Prostate gland (tissue), 2 donors: ENCODE data around the gene MRPL51. TPM values are rescaled to one million over a fixed set of nuclear protein-coding genes. Genes with fewer than 3 reads are reported as not detected.
"Not testable (repeated sequence)": the region's sequence is repeated elsewhere in the genome, so short reads cannot be mapped to it uniquely, and the experiment has no call there.

Experiments used
- DNase-seq: peaks from one replicate; pipeline ENCODE4 v3.0.0-alpha.2; 2019; ENCODE audit warnings: low spot score
- H3K27ac ChIP-seq, 2 donors: fragments of 200-600 bp; sonication (generic); 2 replicates each; pipeline ENCODE4 v1.5.1; 2017 to 2019
- H3K27me3 ChIP-seq: fragments of 200-600 bp; sonication (generic); replicated peaks from 2 replicates; pipeline ENCODE4 v1.5.1; 2019; ENCODE audit not compliant: insufficient read depth
- H3K36me3 ChIP-seq, 2 donors: fragments of 200-600 bp; sonication (generic); 1 replicate in 1 of 2; 2 replicates in 1 of 2; pipeline versions ENCODE4 v1.5.1 to v1.8.1; 2017 to 2019
- H3K4me1 ChIP-seq: fragments of 200-600 bp; sonication (generic); replicated peaks from 2 replicates; pipeline ENCODE4 v1.5.1; 2019
- H3K4me3 ChIP-seq, 2 donors: fragments of 200-600 bp; sonication (generic); 2 replicates each; pipeline ENCODE4 v1.5.1; 2017 to 2019
- H3K9me3 ChIP-seq: fragments of 200-600 bp; sonication (generic); 2 replicates; pipeline ENCODE4 v1.5.1; 2017
- CTCF ChIP-seq, 4 experiments: fragments of 200-600 bp in 2 of 4; fragments of 450-650 bp in 2 of 4; sonication (generic) in 2 of 4; IDR thresholded peaks; 1 replicate in 3 of 4; 2 replicates in 1 of 4; pipeline ENCODE4 v1.5.1; 2016 to 2019; ENCODE audit warnings: antibody characterized with exemption in 4 of 4, mild to moderate bottlenecking in 2 of 4, moderate library complexity in 2 of 4
- POLR2A ChIP-seq: fragments of 450-650 bp; IDR thresholded peaks from one replicate; pipeline ENCODE4 v1.6.1; 2016; ENCODE audit warnings: antibody characterized with exemption, mild to moderate bottlenecking
- POLR2AphosphoS5 ChIP-seq: sonication (generic); formaldehyde crosslinking; IDR thresholded peaks from one replicate; pipeline ENCODE4 v1.6.1; 2017; ENCODE audit warnings: antibody characterized with exemption
- WGBS: methylation state at CpG from one replicate; pipeline ENCODE4 v1.1.5; 2018; 5-methylcytosine and 5-hydroxymethylcytosine counted together
- intact Hi-C: fragments of 100-400 bp; cut with DNase I; formaldehyde crosslinking; loops from one replicate; pipeline ENCODE4 v1.14.2; 2022
- total RNA-seq, 2 donors: library from RNA; depleted of rRNA; stranded (reverse); fragments of >200 nt; gene quantifications; one replicate each; pipeline ENCODE4 v1.1.0, GENCODE V29; 2016

The MRPL51 gene
- total RNA-seq, 2 donors from 2014 or later, result 70.3 to 80.2 TPM

- no peaks in the 10 kb centered on the region for H3K36me3 ChIP-seq
- H3K4me3 ChIP-seq, result no peak overlapping the region
- WGBS, result 66% methylated on average over 1 of the region's 1 CpG
- H3K9me3 ChIP-seq, result no peaks in the 10 kb centered on the region
- no peak for TF ChIP-seq CTCF (IDR thresholded peaks at IDR 0.05)
- TF ChIP-seq POLR2AphosphoS5, result no peak
- TF ChIP-seq POLR2A, result no peak
- intact Hi-C loops, result no loop called here
- no peak overlapping the region for H3K27ac ChIP-seq
- H3K27me3 ChIP-seq, result no peaks in the 10 kb centered on the region
- DNase-seq, result no peak
- no peaks in the 10 kb centered on the region for H3K4me1 ChIP-seq
Measured at GRCh38 chr12:6488240-6488639, 4.8 kb downstream of the MRPL51 start.

- H3K4me3 ChIP-seq, result no peak overlapping the region
- intact Hi-C loops, result no loop called here
- WGBS, result 92% methylated on average over 20 of the region's 20 CpGs
- H3K36me3 ChIP-seq, result no peaks in the 10 kb centered on the region
- no peaks in the 10 kb centered on the region for H3K9me3 ChIP-seq
- H3K27ac ChIP-seq, result no peak overlapping the region
- no peaks in the 10 kb centered on the region for H3K27me3 ChIP-seq
- TF ChIP-seq POLR2A, result no peak
- TF ChIP-seq CTCF (IDR thresholded peaks at IDR 0.05), result no peak
- no peak for TF ChIP-seq POLR2AphosphoS5
- DNase-seq, result no peak
- no peaks in the 10 kb centered on the region for H3K4me1 ChIP-seq
Measured at GRCh38 chr12:6478416-6478815, 14.6 kb downstream of the MRPL51 start.

- H3K27ac ChIP-seq, DNase-seq, H3K4me1 ChIP-seq, intact Hi-C loops, H3K4me3 ChIP-seq, H3K9me3 ChIP-seq, H3K36me3 ChIP-seq, H3K27me3 ChIP-seq: not testable (repeated sequence)
- WGBS, result 90% methylated on average over 33 of the region's 37 CpGs
Measured at GRCh38 chr12:6477601-6478377, 15.3 kb downstream of the MRPL51 start.

- Histone ChIP-seq H3K4me1 (no peaks in the 10 kb centered on the region), H3K27ac (peak overlapping the region; percentile 34 to 45), H3K9me3 (no peaks in the 10 kb centered on the region), H3K36me3 (no peaks in the 10 kb centered on the region), H3K4me3 (no peak overlapping the region), H3K27me3 (no peaks in the 10 kb centered on the region)
- WGBS, result 26% methylated on average over 3 of the region's 3 CpGs
- intact Hi-C loops, result no loop called here
- no peak for TF ChIP-seq POLR2AphosphoS5
- TF ChIP-seq POLR2A, result no peak
- TF ChIP-seq CTCF (IDR thresholded peaks at IDR 0.05), result no peak
- no peak for DNase-seq
Measured at GRCh38 chr12:6476489-6476888, 16.6 kb downstream of the MRPL51 start.

GRCh38 chr12:6475233-6475975 is 17.7 kb downstream of the MRPL51 start:
- 94% methylated on average over 46 of the region's 48 CpGs for WGBS
- H3K27me3 ChIP-seq, intact Hi-C loops, H3K4me3 ChIP-seq, DNase-seq, H3K9me3 ChIP-seq, H3K4me1 ChIP-seq, H3K36me3 ChIP-seq, H3K27ac ChIP-seq: not testable (repeated sequence)
